Right hindlimb (tissue), 1 donor: ENCODE results near the gene WDR54.

Experiments used
- DNase-seq: peaks from one replicate; pipeline ENCODE4 v3.0.0-alpha.2; 2018

WDR54 gene

DNA sequence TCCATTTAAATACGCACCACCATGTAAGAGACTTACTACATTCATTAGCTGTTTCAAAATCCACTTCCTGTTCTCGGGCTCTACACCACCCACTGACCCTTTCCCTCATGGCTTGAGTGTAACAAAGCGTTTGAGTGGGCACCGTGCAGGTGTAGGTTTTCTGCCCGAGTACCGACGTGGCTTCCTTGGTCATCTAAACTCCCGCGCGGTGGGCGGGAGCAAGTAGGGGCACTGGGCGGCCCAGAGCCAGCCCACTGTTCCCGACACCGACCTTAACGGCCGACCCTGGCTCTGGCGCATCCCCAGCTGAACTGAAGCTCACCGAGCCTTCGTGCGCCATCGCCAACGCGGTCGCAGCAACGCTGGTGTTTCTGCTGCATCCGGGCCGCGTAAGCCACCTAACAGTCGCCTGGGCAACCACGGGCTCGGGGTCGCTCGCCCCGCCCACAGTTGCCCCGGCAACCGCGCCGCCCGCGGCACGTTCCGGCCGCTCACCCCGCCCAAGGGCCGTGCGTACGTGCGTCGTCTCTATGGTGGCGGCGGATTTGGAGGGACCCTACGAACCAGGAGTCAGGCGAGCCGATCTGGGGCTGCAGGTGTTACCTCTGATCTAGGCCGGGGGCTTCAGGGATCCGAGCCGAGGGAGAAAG is at the start of gene WDR54, which contains the start of gene C2orf81:
Gene WDR54, plus strand, starts transcription at position 510 of the 650 bp plus-strand sequence. CDS start 424 bp downstream, outside the sequence.
Gene C2orf81, minus strand, starts transcription at position 399 of the 650 bp plus-strand sequence. Its CDS starts 59 bp downstream, at position 340.
- DNase-seq, result peak; percentile 92

- DNase-seq, result no peak
Observed at GRCh38 chr2:74372674-74373073, 48.9 kb upstream of the WDR54 start.

GRCh38 chr2:74373221-74373676 is 48.3 kb upstream of the WDR54 start:
- no peak for DNase-seq

DNA sequence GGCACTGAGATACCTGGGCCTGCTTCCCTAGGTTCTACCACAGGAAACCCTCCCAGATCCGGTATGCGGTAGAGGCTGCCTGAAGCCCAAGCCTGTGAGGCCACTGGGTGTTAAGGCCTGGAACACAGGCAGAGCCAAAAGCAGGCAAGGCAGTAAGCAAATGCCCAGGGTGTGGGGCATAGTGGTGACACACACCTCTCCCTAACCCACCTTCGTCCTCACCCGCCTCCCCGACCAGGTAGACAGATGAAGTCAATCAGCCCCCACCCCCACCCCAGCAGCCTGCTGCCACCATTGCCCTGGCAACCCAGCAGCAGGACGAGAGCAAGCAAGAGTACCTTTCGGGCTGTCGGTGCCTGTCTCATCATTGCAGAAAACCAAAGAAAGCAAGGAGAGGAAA is 47.5 kb upstream of the WDR54 start:
- no peak for DNase-seq

DNA sequence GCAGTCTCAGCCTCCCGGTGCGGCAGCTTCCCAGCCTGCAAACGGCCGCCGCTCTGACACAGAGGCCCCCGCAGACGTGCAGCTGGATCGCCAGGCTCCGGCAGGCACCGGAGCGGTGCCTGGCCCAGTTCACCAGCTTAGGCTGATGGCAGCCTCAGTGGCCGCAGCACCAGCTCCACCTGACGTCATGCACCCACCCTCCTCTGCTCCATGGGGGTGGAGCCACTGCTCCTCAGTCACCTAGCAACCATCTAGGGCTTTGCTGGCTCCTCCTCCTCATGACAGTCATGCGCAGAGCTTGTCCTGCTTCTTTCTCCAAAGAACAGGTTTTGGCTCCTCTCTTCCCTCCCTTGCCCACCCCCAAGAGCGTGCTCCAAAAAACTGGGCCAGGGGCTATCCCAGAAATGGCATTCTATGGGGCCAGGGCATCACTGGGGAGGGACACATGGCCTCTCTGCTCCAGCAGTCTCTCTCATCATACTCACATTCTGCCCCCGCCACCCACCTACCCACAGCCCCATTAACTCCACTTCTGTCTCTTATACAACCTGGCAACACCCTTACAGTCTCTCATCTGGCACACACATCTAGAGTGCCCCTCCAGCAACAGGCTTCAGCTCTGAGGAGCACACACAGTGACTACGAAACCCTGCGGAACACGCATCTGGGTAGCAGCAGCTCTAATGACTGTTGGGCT is 46.9 kb upstream of the WDR54 start:
- DNase-seq, result peak; percentile 82

DNA sequence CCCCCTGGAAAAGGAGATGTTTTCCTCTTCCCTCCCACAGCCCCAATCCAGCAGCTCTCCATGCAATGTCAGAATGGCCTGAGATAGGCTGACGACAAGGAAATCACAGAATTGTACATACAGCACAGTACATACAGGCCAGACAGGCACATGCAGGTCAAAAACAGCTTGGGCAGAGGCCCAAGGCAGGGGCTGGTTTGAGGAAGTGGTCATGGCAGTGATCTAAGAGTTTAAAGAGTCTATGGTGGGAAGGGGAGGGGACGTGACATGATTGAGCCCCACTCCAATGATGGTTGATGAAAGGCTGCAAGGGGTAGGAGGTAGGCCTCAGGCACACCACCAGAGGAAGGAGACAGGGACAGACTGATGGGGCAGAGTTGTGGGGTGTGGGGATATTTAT is 45.7 kb upstream of the WDR54 start:
- no peak for DNase-seq

GRCh38 chr2:74378007-74378406 is 43.5 kb upstream of the WDR54 start:
- no peak for DNase-seq

GRCh38 chr2:74379851-74380789 is 41.4 kb upstream of the WDR54 start, which contains the start of gene DCTN1:
Gene DCTN1 (minus strand): TSS chr2:74380311. CDS start chr2:74380037, 274 bp downstream.
- peak; percentile 57 for DNase-seq

- DNase-seq, result no peak
Observed at GRCh38 chr2:74381751-74382150, 39.8 kb upstream of the WDR54 start.

GRCh38 chr2:74383254-74383653 is 38.3 kb upstream of the WDR54 start:
- DNase-seq, result no peak

- no peak for DNase-seq
Observed at GRCh38 chr2:74384051-74384450, 37.5 kb upstream of the WDR54 start.

- no peak for DNase-seq
Observed at GRCh38 chr2:74385396-74385795, 36.1 kb upstream of the WDR54 start.

- DNase-seq, result no peak
Observed at GRCh38 chr2:74387346-74387745, 34.2 kb upstream of the WDR54 start.

GRCh38 chr2:74390606-74391005 is 30.9 kb upstream of the WDR54 start:
- no peak for DNase-seq

DNA sequence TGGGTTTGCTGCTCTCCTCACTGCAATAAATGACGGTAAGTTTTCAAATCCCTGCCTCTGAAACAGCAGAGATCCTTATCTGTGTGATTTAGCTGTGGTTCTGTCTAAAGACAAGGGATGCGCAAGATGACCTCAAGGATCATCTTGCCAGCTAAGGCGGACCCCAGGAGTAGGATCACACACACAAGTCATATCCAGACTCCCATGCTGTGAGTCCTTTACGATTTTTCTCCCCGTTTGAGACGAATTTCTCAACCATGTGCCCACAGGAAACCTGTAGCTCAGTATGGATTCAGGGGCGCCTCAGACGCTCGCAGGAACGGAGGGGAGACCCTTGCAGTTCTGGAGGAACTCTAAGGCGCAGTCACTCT is 30.3 kb upstream of the WDR54 start:
- DNase-seq, result no peak

DNA sequence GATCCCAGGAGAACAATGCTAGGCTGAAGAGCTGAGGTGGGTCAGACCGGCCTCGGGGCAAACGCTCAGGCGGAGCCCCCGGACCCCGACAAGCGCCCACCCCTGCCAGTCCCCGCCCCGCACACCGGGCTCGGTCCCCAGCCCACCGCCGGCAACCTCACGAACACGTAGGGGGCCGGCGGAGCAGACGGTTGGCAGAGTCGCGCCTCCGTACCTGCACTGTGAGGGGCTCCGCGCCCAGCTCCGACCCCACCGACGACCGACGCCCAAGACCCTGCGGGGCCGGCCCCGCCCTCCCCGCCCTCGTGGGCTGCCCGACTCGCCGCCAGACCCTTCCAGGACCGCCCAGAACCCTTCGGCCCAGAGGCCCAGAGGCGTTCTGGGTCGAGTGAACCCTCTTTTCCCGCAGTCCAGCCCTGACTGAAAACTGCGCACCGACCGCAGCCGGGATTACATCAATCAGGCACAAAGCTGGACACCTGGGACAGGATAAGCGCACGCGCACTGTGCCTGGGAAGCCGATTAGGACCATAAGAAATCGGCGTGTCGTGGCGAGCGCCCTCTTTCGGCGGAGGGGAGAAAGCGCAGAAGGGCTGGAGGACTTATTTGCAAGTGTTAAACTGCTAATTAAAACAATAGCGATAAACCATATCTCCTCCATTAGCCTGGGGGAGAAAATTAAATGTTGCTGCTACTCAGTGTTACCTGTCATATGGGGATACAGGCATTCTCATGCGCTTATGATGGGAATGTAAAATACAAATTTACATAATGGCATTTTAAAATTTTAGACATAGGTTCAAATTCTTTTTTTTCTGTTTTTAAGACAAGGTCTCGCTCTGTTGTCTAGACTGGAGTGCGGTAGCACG is 29.7 kb upstream of the WDR54 start:
- DNase-seq, result peak; percentile 94

- no peak for DNase-seq
Observed at GRCh38 chr2:74392449-74392743, 29.1 kb upstream of the WDR54 start.

- no peak for DNase-seq
Observed at GRCh38 chr2:74393525-74393924, 28.0 kb upstream of the WDR54 start.

GRCh38 chr2:74396149-74396548 is 25.4 kb upstream of the WDR54 start:
- DNase-seq, result no peak

DNA sequence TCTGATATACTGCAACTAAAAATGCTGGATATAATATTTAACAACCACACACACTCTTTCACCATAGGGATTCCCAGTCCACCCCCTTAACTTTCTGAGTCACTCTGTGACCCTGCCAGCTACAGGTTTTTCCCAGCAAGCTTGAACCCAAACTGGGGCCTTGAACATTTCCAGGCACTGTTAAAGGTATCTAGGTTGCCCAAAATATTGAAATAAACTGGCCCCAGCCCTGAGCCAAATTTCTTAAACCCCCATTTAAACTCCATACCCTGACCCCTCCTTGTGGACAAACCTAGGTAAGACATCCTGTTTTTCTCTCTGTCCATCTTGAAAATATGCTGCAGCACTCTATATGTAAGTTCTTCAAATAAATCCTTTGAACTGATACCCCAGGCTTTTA is 21.7 kb upstream of the WDR54 start:
- no peak for DNase-seq

- no peak for DNase-seq
Observed at GRCh38 chr2:74401891-74402290, 19.6 kb upstream of the WDR54 start.

DNA sequence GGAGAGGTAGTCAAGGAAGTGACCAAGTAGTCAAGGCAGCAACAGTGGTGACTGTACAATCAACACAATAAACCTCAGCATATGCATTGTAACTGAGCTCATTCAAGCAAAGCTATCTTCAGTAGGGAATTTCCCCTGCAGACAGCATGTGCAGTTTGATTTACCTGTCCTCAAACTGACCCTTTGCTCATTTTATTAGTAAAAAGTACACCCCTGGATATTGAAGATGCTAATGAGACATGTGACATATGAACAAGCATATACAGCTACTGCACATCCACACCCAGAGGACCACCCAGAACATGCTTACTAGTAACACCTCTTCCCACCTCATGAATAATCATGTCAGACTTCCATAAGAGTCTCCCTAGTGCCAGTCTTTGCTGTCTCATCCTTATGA is 15.5 kb upstream of the WDR54 start:
- DNase-seq, result no peak
